ENCODE measurements around the gene KRTAP5-8. TPM values are rescaled to one million over a fixed set of nuclear protein-coding genes. Genes with fewer than 3 reads are reported as not detected.
"Not testable (repeated sequence)": the region's sequence is repeated elsewhere in the genome, so short reads cannot be mapped to it uniquely, and the experiment has no call there.

KRTAP5-8 gene
- polyA plus RNA-seq, 1 donor from 2014 or later = not detected

GRCh38 chr11:71501071-71501985, 36.5 kb upstream of the KRTAP5-8 start:
- Mint-ChIP-seq H3K27me3 (no peaks in the 10 kb centered on the region), H3K27ac (no peak overlapping the region), H3K4me3 (no peak overlapping the region), H3K36me3 (peaks cover 26% of the 10 kb centered on the region), H3K9me3 (no peaks in the 10 kb centered on the region), H3K4me1 (no peaks in the 10 kb centered on the region)

DNA sequence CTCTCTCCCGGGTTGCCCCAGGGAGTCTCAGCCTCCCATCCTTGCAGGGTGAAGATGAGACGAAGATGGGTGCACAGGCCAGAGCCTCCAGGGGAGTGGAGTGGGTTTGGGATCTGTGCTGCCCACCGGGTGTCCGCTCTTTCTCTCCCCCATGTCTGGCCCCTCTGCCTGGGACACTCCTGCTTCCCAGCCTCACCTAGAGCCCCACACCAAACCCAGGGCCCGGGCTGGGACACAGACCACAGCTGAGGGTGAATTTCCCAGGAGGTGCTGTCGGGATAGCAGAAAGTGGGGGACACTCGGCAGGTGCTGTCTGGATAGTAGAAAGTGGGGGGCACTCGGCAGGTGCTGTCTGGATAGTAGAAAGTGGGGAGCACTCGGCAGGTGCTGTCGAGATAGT, 35.8 kb upstream of the KRTAP5-8 start:
- Mint-ChIP-seq H3K9me3 (peaks cover 0 to 6% (median 0%) of the 10 kb centered on the region in 3 donors), H3K4me3 (no peak overlapping the region), H3K36me3 (peaks cover 22% of the 10 kb centered on the region), H3K27me3 (no peaks in the 10 kb centered on the region), H3K4me1 (no peaks in the 10 kb centered on the region), H3K27ac (no peak overlapping the region)

DNA sequence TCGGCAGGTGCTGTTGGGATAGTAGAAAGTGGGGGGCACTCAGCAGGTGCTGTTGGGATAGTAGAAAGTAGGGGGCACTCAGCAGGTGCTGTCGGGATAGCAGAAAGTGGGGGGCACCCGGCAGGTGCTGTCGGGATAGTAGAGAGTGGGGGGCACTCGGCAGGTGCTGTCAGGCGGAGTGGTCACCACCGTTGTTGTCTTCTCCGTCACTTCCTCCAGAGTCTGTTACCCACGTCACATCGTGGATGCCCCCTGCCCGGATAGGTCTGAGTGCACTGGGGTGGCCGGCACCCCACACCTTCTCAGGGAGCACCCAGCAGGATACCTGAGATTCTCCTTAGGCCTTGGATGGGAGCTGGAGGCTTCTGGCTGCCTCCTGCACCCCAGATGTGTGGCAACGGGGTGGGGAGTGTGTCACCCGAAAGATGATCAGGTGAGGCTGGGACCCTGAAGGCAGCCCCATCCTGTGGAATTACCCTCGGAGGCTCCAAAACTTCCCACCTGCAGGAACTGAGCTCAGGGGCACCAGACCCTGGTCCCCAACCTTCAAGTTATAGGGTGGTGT, 34.9 kb upstream of the KRTAP5-8 start:
- H3K4me1 Mint-ChIP-seq = no peaks in the 10 kb centered on the region
- H3K36me3 Mint-ChIP-seq = peaks cover 22% of the 10 kb centered on the region
- no peak overlapping the region for H3K4me3 Mint-ChIP-seq
- H3K27ac Mint-ChIP-seq = no peak overlapping the region
- H3K9me3 Mint-ChIP-seq = peaks cover 0 to 8% (median 0%) of the 10 kb centered on the region in 3 donors
- no peaks in the 10 kb centered on the region for H3K27me3 Mint-ChIP-seq

DNA sequence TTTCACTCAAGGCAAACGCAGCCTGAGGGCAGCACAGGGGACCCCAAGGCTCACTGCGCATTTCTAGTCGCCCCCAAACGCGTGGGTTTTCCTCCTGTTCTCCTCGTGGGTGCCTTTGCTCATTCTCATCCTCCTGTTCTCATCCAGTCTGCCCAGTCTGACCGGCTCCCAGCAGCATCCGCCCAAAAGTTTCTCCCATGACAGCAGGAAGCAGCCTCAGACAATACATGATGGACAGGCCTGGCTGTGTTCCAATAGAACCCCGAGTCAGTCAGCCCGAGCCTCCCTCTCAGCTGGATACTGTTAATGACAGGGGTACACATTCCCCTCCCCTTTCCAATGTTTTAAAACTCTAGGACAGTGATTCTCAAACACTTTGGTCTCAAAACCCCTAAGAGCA, 33.3 kb upstream of the KRTAP5-8 start:
- H3K9me3 Mint-ChIP-seq = peaks cover 2 to 23% (median 10%) of the 10 kb centered on the region in 3 donors
- peaks cover 18% of the 10 kb centered on the region for H3K36me3 Mint-ChIP-seq
- H3K27ac Mint-ChIP-seq = no peak overlapping the region
- no peaks in the 10 kb centered on the region for H3K27me3 Mint-ChIP-seq
- no peaks in the 10 kb centered on the region for H3K4me1 Mint-ChIP-seq
- H3K4me3 Mint-ChIP-seq = no peak overlapping the region

DNA sequence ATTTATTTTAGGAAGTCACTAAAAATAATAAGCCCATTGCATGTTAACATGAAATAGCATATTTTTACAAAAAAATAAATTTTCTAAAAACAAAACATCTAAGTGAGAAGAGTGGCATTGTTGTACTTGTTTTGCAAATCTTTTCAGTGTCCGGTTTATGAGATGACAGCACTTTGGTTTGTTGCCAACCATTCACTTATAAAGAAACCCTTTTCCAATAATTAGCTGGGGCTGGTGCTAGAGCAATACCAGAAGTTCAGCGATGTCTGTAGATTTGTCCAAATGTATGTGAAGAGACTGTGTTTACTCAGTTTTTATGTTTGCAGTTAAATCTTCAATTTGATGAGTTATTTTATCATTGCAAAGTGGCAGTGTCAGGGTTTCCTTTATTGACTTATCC, 32.8 kb upstream of the KRTAP5-8 start:
- Mint-ChIP-seq H3K4me1 (no peaks in the 10 kb centered on the region), H3K27me3 (no peaks in the 10 kb centered on the region), H3K4me3 (no peak overlapping the region), H3K27ac (no peak overlapping the region), H3K9me3 (peaks cover 6 to 28% (median 15%) of the 10 kb centered on the region in 3 donors), H3K36me3 (peaks cover 18% of the 10 kb centered on the region)

- H3K36me3 Mint-ChIP-seq = peaks cover 14% of the 10 kb centered on the region
- H3K4me3 Mint-ChIP-seq = no peak overlapping the region
- no peak overlapping the region for H3K27ac Mint-ChIP-seq
- no peaks in the 10 kb centered on the region for H3K27me3 Mint-ChIP-seq
- H3K4me1 Mint-ChIP-seq = no peaks in the 10 kb centered on the region
- peaks cover 6 to 28% (median 15%) of the 10 kb centered on the region in 3 donors for H3K9me3 Mint-ChIP-seq
Observed at GRCh38 chr11:71505781-71506180, 32.0 kb upstream of the KRTAP5-8 start.

DNA sequence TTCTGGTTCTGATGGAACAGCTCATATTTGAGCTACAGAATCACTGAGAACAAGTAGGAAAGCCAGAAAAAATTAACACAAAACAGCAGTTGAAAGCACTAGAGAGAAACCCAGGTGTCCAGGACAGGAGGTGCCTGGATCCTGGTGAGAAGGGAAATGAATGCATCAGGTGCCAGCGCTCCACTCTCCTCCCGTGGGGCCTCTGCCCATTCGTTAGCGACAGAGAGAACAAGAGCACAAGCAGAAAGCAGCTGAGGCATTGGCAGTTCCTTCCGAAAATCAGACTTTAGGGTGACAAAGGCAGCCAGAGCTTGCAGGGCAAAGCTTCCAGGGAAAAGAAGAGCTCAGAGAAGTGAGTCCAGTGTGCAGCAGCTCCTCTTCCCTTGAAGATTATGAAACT, 30.7 kb upstream of the KRTAP5-8 start:
- no peak overlapping the region for H3K27ac Mint-ChIP-seq
- peaks cover 6 to 28% (median 15%) of the 10 kb centered on the region in 3 donors for H3K9me3 Mint-ChIP-seq
- no peak overlapping the region for H3K4me3 Mint-ChIP-seq
- no peaks in the 10 kb centered on the region for H3K4me1 Mint-ChIP-seq
- H3K36me3 Mint-ChIP-seq = peaks cover 13% of the 10 kb centered on the region
- H3K27me3 Mint-ChIP-seq = no peaks in the 10 kb centered on the region

DNA sequence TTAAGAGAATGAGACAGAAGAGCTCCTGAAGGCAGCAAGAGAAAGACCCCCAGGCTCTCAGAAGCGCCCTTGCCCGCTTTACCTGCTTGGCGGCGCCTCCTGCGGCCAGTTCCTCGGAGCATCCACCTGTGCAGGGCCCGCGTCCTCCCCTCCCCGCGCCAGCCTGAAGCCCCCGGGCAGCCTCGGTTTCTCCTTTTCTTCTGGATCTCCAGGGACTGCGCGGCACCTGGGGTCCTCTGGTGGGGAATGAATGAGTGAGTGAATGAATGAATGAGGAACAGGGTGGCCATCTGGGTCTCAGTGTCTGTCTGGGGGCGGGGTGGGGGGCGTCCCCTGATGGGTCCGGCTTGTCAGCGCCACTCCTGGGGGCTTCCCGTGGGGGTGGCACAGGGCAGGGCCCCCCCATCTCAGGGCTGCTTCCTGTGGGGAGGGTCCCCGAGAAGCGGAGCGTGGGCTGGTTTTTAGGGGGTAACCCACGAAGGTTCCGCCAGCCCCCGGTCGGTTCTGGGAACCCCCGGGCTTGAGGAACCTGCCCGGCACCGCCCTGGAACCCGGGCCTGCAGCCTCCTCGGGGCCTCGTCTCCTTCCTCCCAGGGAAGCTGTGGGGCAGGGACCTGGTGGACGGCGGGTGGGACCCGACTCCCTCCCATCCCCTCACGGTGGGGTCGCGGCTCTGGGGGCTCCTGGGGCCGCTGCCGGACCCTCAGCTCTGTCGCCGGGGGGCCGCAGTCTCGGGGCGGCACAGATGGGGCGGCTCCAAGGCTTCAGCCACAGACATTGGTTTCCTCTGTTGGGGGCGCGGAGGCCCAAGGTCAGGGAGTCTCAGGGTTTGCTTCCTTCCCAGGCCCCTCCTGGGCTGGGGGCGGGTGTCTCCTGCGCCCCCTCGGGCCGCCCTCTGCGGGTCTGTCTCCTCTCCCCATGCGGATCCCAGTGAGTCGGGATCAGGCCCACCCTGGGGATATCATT, 19.0 kb upstream of the KRTAP5-8 start:
- Mint-ChIP-seq H3K36me3 (no peaks in the 10 kb centered on the region), H3K4me1 (no peaks in the 10 kb centered on the region), H3K9me3 (peaks cover 0 to 4% (median 4%) of the 10 kb centered on the region in 3 donors), H3K4me3 (no peak overlapping the region), H3K27me3 (no peaks in the 10 kb centered on the region), H3K27ac (no peak overlapping the region)

- H3K9me3 Mint-ChIP-seq = peaks cover 0 to 4% (median 4%) of the 10 kb centered on the region in 3 donors
- no peaks in the 10 kb centered on the region for H3K27me3 Mint-ChIP-seq
- no peak overlapping the region for H3K27ac Mint-ChIP-seq
- H3K4me1 Mint-ChIP-seq = no peaks in the 10 kb centered on the region
- no peaks in the 10 kb centered on the region for H3K36me3 Mint-ChIP-seq
- H3K4me3 Mint-ChIP-seq = no peak overlapping the region
Observed at GRCh38 chr11:71519546-71519945, 18.3 kb upstream of the KRTAP5-8 start.

DNA sequence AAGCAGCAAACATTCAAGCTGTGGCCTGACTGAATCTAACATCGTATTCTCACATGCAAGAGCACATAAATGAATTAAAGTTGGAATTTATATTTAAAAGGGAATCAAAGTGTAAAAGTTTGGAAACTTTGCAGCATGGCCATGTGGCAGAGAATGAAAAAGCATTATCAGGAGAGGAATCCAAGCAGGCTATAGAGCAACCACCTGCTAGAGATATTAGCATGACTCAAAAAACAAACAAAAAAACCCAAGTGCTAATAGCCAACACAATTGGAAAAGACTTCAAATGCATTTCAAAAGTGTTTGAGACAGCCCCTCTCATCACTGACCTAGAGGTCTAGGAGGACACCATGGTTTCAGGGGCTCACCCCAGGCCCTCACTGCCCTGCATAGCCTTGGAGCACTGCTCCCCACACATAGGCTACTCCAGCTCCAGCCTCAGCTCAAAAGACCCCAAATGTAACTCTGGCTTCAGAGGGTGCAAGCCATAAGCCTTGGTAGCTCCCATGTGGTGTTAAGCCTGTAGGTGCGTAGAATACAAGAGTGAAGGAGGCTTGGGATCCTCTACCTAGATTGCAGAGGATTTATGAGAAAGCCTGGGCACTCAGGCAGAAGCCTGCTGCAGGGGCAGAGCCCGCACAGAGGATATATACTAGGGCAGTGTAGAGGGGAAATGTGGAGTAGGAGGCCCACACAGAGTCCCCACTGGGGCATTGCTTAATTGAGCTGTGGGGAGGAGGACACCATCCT, 12.5 kb upstream of the KRTAP5-8 start:
- H3K27ac Mint-ChIP-seq = no peak overlapping the region
- H3K9me3 Mint-ChIP-seq = peaks cover 0 to 6% (median 0%) of the 10 kb centered on the region in 3 donors
- peaks cover 0 to 1% (median 0%) of the 10 kb centered on the region in 3 donors for H3K4me1 Mint-ChIP-seq
- no peak overlapping the region for H3K4me3 Mint-ChIP-seq
- H3K27me3 Mint-ChIP-seq = peaks cover 9% of the 10 kb centered on the region
- H3K36me3 Mint-ChIP-seq = no peaks in the 10 kb centered on the region

GRCh38 chr11:71525938-71526495, 11.8 kb upstream of the KRTAP5-8 start:
- no peaks in the 10 kb centered on the region for H3K36me3 Mint-ChIP-seq
- H3K9me3 Mint-ChIP-seq = peaks cover 0 to 6% (median 0%) of the 10 kb centered on the region in 3 donors
- no peak overlapping the region for H3K27ac Mint-ChIP-seq
- no peak overlapping the region for H3K4me3 Mint-ChIP-seq
- H3K27me3 Mint-ChIP-seq = peaks cover 9% of the 10 kb centered on the region
- peaks cover 0 to 5% (median 0%) of the 10 kb centered on the region in 3 donors for H3K4me1 Mint-ChIP-seq

- not testable (repeated sequence) for H3K9me3 Mint-ChIP-seq, H3K4me3 Mint-ChIP-seq, H3K4me1 Mint-ChIP-seq, H3K36me3 Mint-ChIP-seq, H3K27ac Mint-ChIP-seq, H3K27me3 Mint-ChIP-seq
Observed at GRCh38 chr11:71526796-71527575, 10.8 kb upstream of the KRTAP5-8 start, which contains the start of gene KRTAP5-7. Gene KRTAP5-7 (plus strand): TSS chr11:71527267. CDS start chr11:71527301, 34 bp downstream.

DNA sequence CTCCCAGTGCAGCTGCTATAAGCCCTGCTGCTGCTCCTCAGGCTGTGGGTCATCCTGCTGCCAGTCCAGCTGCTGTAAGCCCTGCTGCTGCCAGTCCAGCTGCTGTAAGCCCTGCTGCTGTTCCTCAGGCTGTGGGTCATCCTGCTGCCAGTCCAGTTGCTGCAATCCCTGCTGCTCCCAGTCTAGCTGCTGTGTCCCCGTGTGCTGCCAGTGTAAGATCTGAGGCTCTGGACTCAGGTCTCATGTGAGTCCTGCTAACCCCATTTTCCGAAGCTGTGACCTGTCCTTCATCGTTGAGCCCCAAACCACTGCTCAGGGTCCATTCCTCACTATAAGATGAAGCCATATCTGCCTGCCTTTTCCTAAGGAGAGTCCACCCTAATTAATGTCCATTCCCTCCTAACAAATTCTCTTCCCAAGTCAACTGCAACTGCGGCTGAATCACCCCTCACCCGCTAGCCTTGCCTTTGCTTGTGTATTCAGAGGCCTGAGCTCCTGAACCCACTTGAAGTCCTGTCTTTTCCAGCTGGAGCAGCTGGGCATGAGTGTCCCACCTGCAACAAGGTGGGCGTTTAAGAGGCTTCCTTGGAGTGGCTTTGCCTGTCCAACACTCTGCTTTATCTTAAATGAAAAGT, 10.1 kb upstream of the KRTAP5-8 start:
- Mint-ChIP-seq H3K36me3 (no peaks in the 10 kb centered on the region), H3K4me1 (peaks cover 0 to 5% (median 0%) of the 10 kb centered on the region in 3 donors), H3K27ac (no peak overlapping the region), H3K9me3 (peaks cover 0 to 1% (median 0%) of the 10 kb centered on the region in 3 donors), H3K4me3 (no peak overlapping the region), H3K27me3 (peaks cover 9% of the 10 kb centered on the region)

Measured in IgD-negative memory B cell (primary cell).